Activated CD8-positive, alpha-beta memory T cell treated with anti-CD3 and anti-CD28 coated beads, Interleukin-2, amount 50 U/mL, for 24 hours (primary cell): ENCODE data around the gene KRT3.

Experiments used
- DNase-seq: peaks from one replicate; pipeline ENCODE4 v3.0.0-alpha.2; 2020; ENCODE audit errors: extremely low read depth

Gene KRT3

DNA sequence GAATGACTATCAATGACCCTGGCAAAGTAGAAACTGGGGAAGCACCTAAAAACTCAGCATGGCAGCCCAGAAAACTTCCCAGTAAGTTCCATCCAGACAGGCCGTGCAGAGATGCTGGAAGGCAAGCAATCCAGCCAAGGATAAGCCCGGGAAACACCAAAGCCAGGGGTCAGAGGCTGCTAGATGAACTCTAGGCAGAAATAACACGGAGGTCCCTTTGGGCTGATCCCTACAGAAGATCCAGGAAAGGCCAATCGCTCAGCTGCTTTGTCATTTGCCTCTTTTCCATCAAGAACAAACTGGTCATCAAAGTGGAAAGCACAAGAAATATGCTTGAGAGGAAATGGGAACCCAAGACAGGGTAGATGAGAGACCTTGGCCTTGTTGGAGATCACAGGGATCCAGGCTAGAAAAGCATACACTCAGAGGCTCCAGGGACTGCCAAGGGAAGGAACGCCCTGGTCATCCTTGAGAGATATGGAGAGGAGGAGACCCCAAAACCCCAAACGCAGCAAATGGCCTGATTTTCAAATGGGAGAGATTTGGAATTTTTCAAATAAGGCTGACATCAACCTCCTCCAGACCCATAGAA is 31.7 kb upstream of the KRT3 start:
- DNase-seq: no peak

DNA sequence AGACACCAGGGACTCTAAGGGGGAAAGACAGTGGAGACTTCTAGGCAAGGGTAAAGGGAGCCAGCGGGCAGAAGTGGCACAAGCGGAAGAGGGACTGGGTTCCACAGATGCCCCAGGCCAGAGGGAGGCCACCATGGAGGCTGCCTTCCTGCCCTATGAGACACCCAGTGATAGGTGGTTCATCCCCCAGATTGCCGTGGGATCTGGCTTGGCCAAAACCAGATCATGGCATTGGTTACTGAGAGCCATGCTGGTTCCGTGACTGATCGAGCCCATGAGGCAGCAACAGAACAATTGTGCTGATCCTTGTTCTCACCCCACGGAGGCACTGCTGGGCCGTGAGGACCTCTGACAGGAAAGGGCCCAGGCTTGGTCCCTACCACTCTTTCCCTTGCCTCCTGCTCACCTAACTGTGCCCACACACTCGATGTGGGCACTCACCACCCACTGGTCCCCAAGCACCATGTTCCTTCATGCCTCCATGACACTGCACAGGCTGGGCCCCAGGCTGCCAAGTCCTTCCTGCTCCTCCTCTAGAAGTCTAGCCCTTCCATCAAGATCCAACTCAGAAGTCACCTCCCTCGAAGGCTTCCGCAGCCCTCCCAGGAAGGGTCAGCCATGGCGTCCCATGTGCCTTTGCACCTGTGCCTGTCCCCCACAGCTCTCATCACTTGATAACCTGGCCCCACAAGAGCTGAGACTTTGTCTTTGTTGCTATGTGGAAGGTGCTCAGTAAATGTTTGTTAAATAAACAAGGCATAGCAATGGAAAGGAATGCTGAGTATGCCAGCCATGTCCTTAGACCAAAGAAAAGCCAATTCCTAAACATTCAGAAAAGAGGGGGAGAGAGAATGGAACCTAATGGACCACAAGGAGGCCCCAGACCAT is 30.9 kb upstream of the KRT3 start:
- DNase-seq: no peak

DNA sequence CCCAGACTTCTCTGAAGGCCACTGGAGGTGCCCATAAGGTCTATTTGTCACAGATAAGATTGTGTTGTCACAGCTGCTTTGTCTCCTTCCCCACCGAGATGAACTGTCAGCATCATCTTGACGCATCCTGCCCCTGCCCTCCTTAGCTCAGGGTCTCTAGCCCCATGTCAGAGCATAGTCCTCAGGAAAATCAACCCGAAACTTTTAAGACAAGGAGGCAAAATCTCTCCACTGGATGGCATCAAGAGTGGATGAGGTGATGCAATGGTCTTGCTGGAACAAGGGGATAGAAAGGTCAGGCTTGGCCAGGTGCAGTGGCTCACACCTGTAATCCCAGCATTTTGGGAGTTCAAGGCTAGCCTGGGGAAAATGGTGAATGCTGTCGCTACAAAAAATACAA is 30.0 kb upstream of the KRT3 start:
- DNase-seq: no peak

DNA sequence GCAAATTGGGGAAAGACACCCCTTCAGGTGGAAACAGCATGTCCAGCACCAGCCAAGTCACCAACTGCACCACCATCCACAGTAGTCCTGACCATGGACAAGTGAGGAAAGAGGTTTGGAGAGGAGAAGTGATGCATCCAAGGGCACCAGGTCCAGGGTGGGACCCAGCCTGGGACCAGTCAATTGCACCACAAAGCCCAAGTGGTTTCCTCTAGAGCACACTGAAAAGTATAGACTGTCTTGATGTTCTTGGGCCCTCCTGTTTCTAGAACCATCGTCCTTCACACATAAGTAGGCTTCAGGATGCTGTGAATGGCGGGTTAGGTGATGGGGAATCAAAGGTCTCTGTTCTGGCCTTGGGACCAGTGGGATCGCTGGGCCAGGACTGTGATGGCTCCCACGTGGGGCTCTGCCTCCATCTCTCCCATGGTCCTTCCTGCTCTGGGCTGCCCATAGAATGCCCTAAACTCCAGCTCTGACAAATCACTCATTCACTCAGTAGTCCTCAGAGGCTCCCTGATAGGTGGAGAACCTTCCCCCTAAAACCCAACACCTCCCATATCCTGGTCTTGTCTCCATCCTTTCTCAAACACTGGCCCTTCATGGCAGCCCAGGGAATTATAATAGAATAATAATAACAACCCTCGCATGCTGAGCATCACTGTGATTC is 29.0 kb upstream of the KRT3 start:
- DNase-seq: no peak

DNA sequence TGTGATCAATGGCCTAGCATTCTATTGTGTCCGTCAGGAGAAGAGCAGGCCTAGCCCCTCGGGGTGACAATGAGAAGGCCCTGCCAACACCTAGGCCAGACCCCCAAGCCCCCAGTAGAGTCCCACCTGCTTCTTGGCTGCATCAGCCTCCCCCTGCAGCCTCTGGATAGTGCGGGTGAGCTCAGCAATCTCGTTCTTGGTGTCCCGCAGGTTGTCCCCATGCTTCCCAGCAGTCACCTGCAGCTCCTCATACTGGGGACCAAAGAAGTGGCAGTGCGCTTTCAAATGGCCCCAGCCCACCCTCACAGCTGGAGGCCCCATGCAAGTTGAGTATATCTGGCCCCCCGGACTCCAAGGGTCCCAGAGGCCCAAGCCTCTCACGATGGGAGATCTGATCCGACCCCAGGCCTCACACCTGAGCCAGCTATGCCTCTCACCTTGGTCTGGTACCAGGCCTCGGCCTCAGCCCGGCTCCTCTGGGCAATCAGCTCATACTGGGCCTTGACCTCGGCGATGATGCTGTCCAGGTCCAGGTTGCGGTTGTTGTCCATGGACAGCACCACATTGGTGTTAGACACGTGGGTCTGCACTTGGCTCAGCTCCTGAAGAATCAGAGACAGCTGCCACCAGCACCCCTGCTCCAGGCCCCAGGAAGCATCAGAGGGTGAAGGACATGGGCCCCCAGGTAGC is 28.0 kb upstream of the KRT3 start:
- DNase-seq: no peak

DNA sequence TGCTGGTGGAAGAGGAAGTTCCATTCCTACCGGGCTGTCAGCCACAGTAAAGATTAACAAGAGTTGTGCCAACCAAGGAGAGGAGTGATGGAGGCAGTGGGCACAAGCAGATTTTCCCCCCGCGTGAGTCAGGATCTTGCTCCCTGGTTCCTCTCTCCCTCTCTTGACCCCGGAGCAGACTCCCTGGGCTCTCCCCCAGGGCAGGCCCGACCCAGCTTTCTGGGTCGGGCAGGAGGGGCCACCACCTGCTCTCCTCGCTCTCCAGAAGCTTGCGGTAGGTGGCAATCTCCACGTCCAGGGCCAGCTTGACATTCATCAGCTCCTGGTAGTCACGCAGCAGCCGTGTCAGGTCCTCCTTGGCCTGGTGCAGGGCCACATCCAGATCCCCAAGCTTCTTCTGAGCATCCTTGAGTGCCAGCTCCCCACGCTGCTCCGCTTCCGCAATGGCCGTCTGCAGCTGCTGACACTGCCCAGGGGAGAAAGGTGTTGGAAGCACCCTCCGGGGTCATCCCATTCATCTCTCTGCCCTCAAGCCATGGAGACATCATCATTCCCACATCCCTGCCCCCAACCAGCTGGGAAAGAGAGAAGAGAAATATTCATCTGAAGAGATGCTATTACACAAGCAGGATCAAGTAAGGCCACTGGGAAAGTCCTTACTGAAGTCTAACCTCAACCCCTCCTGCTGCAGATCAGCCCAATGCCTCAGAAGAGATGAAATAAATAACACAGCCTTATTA is 27.0 kb upstream of the KRT3 start:
- DNase-seq: no peak

DNA sequence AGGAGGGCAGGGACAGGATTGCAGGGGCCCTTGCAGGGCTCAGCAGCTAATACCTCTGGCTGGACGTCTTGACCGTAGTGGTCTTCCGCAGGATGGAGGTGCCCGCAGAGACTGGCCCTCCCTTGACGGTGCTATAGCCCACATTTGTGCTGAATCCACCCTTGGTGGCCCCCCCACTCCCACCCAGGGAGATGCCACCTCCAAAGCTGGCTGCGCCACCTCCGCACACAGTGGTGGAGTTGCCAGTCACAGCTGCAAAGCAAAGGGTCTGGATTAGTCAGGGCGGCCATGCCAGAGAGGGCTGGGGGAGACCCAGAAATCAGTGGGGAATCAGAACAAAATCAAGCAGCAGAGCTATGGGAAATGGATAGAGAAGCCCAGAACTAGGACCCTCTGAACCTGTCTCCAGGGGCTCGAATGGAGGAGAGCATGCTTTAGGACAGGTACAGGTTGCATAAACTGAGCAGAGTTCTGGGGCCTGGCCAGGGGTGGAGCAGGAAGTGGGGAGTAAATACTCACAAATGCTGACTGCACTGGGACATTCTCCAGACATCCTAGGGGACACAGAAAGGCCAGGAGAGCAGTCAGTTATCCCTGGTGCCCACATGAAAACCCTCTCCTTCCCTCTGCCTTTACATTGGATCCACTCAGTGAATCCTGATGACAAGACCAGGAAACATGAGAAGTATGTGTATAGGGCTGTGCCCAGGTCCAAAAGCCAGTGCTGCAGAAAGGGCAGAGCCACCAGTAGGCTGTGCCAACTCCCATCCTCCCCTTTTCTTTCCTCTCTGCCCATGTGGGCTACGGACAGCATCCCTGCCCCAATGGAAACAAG is 26.1 kb upstream of the KRT3 start:
- no peak for DNase-seq

DNA sequence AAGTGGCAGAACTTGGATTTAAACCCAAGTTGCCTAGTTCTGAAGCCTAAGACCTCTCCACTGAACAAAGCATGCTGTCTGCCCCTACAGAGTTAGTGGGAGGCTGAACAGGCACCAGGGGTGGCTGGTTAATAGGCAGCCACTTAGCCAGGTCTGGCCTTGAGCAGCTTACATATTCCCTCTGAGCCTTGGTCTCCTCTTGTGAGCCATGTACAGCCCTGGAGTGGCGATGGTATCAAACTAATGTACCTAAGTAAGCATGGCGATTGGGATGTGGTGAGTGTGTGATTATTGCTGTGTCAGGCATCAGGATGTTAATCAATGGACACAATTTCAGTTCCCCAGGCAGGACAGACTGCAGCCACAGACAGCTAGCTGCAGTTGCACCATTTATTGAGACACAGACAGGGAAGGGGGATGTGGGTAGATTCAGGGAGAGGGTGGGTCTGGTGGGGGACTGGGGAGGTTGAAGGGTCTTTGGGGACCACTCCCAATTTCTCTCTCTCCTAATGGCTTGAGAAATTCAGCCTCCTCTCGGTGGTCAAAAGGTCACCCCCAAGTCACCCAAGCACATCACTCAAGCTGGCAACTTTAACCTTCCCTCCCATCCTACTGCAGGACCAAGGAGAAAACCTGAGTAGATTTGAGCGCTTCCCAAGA is 25.3 kb upstream of the KRT3 start:
- no peak for DNase-seq

DNA sequence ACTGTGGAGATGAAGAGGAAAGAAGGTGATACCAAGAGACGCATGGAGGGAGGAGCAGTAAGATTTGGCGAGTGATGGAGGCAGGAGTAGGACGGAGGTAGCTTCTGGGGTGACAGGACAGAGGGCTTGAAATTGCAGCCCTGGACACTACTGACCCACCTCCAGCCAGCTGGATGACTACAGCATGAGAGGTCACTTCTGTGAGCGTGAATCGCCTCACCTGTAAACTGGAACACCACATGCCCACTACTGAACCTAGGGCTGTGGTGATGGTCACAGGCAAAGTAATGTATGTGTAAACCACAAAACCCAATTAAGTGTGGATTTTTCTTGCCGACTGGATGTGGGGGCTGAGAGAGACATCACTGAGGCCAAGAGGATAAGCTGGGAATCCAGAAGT is 24.6 kb upstream of the KRT3 start:
- DNase-seq: no peak

DNA sequence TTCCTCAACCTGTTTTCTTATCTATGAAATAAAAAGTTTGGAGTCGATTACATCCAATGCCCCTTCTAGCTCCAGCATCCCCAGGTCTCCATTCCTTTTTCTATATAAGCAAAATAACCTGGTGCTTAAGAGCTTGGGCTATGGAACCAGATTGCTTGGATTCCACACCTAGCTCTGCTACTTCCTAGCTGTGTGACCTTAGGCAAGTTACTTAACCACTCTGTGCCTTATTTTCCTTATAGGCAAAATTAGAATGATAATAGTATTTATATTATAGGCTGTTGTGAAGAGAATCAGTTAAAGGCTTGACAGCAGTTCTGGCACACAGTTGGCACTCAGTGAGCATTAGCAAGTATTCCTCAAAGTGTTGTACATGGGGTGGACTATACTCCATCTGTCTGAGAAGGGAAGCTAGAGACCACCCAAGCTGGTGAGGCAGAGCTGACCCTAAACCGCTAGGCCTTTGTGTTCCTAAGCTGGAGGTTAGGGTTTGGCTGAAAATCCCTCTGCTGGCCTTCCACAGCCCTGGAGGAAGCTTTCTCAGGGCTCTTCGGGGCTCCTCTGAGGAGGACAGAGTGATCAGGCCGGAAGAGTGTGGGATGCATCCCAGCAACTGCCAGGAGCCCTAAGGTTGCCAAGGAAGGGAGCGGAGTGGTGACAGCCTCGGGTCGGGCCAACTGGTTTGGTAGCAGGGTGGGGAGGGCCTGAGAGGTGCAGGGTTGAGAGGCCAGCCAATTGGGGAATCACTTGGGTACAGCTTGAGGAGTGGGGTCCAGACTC is 24.0 kb upstream of the KRT3 start:
- DNase-seq: no peak

DNA sequence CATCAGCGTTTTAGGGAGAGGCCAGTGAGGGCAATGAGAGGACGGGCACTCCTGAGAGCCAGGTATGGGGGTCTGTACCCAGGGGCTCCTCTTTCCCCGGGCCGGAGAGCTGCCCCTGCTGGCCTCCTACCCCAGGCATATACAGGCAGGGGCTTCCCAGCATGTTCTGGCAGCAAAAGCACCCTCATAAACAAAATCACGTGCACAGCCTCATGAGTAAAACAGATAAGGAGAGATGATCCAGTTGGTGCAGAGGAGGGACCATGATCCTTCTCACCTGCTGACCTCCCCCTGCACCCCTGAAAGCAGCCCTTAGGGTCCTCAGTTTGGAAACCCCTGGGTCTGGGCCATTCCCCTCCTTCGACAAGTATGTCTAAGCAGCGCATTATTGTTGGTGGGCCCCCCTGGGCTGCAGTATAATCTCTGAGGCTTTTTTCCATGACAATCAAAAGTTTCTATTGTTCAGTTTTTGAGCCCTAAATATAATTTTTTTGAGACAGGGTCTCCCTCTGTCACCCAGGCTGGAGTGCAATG is 23.0 kb upstream of the KRT3 start:
- no peak for DNase-seq

DNA sequence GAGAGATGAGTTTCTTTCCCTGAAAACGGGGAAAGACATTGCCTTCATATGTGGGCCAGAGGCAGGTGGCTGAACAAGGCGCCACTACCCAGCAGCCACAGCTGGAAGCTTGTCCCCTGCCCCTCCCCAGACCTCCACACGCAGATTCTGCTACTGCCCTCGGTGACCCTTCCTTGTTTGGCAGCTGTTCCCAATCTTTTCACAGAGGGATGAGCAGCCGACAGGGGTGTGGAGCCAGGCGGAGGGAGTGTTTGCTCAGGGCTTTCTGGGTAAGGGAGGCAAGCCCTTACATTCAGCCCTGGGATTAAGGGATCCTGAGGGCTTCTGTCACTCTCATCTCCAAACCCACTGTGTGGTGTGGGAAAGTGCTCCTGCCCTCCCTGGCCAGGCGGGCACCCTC is 22.5 kb upstream of the KRT3 start:
- DNase-seq: no peak

DNA sequence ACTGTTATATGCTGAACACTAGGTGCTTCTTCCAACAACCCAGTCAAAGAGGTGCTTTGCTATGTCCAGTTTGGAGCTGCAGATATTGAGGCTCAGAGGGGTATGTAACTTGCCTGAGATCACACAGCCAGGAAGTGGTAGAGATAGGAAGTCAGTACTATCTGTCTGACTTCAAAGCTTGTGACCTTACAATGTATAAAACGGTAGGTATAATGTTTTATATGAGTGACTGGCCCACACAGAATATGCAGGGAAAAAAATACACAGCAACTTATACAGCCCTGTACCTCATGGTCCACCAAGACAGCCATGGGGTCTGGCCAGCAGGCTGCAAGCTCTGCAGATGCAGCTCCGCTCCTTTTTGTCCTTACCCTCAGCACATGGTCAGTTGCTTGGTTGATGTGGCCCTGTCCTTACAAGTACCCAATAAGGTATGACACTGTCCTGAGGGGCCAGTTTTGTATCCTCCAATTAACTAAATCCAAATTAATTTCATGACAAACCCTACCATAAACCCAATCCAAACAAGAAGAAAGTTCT is 21.9 kb upstream of the KRT3 start:
- DNase-seq: no peak

DNA sequence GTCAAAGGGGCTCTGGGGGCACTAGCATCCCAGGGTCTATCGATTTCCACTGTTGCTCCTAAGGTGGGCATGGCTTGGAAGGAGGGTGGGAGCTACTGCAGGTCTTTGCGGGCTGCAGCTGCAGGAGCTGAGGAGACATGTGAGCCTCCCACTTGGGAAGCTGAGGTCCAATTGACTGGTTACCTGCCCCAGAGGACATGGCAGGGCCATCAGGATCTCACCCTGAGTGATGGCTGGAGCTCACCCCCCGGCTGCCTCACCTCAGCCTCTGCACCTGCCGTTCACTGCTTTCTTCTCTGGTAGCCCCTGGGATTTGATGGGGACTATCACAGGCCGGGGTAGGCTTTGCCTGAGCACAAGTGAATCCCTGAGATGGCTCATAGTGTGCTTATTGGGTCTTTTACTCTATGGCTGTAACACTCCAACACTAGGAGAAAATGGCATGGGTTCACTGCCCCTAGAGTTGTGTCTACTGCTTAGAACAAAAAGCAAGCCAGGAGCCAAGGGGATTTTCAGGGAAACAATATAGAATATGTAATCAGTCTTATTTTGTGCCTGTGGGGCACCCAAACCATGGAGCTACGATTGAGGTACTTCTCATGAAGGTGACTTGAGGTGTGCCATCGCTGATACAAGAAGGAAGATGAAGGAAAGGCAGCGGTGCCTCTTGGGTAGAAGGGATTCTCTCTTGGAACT is 21.2 kb upstream of the KRT3 start:
- DNase-seq: no peak

DNA sequence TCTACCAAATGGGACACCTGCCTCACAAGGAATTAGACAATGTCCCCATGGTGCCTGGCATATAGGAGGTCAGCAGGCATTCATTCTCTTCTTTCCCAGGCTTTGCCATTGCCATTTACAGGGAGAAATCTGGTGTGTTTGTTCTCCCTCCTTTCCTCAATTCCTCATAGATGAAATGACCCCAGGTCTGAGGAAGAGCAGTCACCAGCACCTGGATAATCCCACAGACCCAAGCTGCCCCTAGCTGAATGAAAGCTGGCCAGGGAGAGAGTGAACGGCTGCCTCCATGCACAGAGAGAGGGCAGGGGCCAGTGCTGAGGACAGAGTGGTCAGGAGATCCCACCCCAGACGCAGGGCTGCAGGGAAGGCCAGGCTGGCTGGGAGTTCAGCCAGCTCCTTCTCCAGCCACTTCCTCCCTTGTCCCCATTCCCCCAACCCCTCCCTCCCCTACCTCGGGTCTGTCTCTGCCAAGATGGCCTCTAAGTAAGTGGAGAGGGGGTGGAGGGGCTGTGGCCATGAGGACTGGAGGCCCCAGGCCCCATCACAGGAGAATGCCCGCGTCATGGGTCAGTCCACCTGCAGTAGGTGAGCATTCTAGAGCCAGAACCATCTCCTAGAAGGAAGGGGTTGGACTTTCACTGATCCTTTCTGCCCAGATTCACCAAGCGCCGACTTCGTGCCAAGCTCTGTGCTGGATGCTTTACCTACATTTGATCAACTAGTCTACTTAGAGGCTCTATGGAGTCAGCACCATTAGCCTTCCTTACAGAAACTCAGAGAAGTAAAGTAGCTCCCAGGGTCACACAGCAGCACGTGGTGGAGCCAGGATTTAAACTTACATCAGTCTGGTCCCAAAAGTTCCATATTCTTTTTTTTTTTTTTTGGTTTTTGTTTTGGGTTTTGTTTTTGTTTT is 20.0 kb upstream of the KRT3 start:
- no peak for DNase-seq

DNA sequence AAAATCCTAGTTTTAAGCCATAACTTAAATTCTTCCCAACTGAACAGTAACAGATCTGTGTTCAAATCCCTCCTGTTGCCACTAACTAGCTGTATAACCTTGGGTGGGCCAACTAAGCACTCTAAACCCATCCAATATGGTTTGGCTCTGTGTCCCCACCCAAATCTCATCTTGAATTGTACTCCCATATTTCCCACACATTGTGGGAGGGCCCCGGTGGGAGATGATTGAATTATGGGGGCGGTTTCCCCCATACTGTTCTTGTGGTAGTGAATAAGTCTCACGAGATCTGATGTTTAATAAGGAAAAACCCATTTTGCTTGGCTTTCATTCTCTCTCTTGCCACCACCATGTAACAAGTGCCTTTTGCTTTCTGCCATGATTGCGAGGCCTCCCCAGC is 19.2 kb upstream of the KRT3 start:
- DNase-seq: no peak

DNA sequence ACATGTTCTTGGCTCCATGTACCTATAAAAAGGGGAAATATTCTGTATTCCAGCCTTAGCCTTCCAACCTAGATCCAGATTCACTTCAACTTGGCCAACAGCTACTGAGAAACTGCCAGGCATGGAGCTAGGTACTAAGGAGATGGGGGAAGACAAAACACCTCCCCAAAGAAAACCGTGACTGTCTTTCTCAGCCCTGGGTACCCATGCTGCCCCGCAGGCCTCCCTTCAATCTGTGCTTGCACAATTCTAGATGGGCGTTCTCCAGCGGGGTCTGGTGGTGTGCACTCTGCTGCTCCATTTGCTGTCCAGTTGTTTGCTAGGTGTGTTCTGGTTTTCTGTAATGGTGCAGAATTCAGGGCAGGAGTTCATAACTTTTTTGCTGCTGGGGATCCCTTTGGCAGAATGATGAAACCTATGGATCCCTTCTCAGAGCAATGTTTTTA is 18.8 kb upstream of the KRT3 start:
- DNase-seq: no peak
